IMR-90 (cell line): ENCODE data around the gene PNMA8A. TPM values are rescaled to one million over a fixed set of nuclear protein-coding genes. Genes with fewer than 3 reads are reported as not detected.

Experiments
- ATAC-seq: fragments of 200-7000 bp; cut with Tn5 transposase; 2 replicates; pipeline ENCODE4 v1.9.1; 2020; ENCODE audit warnings: low read depth, mild to moderate bottlenecking, moderate library complexity
- BruUV-seq: library from RNA; stranded (reverse); fragments of 400-500 nt; replicated peaks from 2 replicates; lab custom pipeline; 2021; lab: Mats Ljungman, UMichigan
- CTCF ChIA-PET: fragments of 300-600 bp; formaldehyde crosslinking; extraction: SDS; loops from one replicate; lab custom pipeline; 2021; ENCODE audit warnings: antibody characterized with exemption; lab: Yijun Ruan, JAX
- POLR2A ChIA-PET: fragments of 300-600 bp; sonication (Branson Sonifier 250); formaldehyde crosslinking; loops from one replicate; lab custom pipeline; 2022; ENCODE audit warnings: antibody characterized with exemption; ENCODE audit not compliant: unreplicated experiment; lab: Charles Lee
- DNase-seq: peaks from one replicate; pipeline ENCODE4 v3.0.0; 2013
- H2AFZ ChIP-seq: replicated peaks from 2 replicates; pipeline ENCODE3; 2013; ENCODE audit warnings: low read length, mild to moderate bottlenecking; ENCODE audit not compliant: poor library complexity
- H2AK5ac ChIP-seq: 2 replicates; pipeline ENCODE4 v1.6.1; 2013; ENCODE audit warnings: low read depth, low read length, inconsistent platforms
- H2AK9ac ChIP-seq: replicated peaks from 2 replicates; pipeline ENCODE3; 2013; ENCODE audit warnings: mild to moderate bottlenecking, low read depth, low read length, moderate library complexity; ENCODE audit not compliant: poor library complexity
- H2BK120ac ChIP-seq: 2 replicates; pipeline ENCODE4 v1.6.1; 2013; ENCODE audit warnings: low read depth, low read length, inconsistent platforms
- H2BK15ac ChIP-seq: 3 replicates; pipeline ENCODE4 v1.6.1; 2013; ENCODE audit warnings: low read depth, low read length, inconsistent platforms
- H2BK20ac ChIP-seq: 2 replicates; pipeline ENCODE4 v1.6.1; 2013; ENCODE audit warnings: low read depth, mild to moderate bottlenecking, inconsistent platforms, low read length, moderate library complexity
- H2BK5ac ChIP-seq: 2 replicates; pipeline ENCODE4 v1.6.1; 2013; ENCODE audit warnings: mild to moderate bottlenecking, low read depth, low read length, inconsistent platforms; ENCODE audit not compliant: poor library complexity, severe bottlenecking
- H3K14ac ChIP-seq: replicated peaks from 2 replicates; pipeline ENCODE4 v1.6.1; 2013; ENCODE audit warnings: low read depth, low read length, inconsistent platforms
- H3K18ac ChIP-seq: 2 replicates; pipeline ENCODE4 v1.6.1; 2013; ENCODE audit warnings: low read depth, low read length, control low read depth
- H3K23ac ChIP-seq: 2 replicates; pipeline ENCODE4 v1.6.1; 2013; ENCODE audit warnings: low read depth, low read length, inconsistent platforms
- H3K27ac ChIP-seq: 2 replicates; pipeline ENCODE4 v1.5.1; 2013; ENCODE audit warnings: mild to moderate bottlenecking, control low read depth, low read length; ENCODE audit not compliant: insufficient read depth
- H3K27me3 ChIP-seq: 2 replicates; pipeline ENCODE4 v1.6.1; 2013; ENCODE audit warnings: low read length; ENCODE audit not compliant: control insufficient read depth, insufficient read depth
- H3K36me3 ChIP-seq: 2 replicates; pipeline ENCODE4 v1.6.1; 2013; ENCODE audit warnings: low read length, mixed read lengths; ENCODE audit not compliant: control insufficient read depth, insufficient read depth
- H3K4ac ChIP-seq: 2 replicates; pipeline ENCODE4 v1.6.1; 2013; ENCODE audit warnings: low read depth, low read length, inconsistent platforms
- H3K4me1 ChIP-seq: 2 replicates; pipeline ENCODE4 v1.6.1; 2013; ENCODE audit warnings: low read length, mixed read lengths; ENCODE audit not compliant: control insufficient read depth, insufficient read depth
- H3K4me2 ChIP-seq: 2 replicates; pipeline ENCODE4 v1.6.1; 2013; ENCODE audit warnings: low read depth, mild to moderate bottlenecking, control low read depth, low read length, moderate library complexity
- H3K4me3 ChIP-seq: 2 replicates; pipeline ENCODE4 v1.5.1; 2013; ENCODE audit warnings: low read depth, mild to moderate bottlenecking, control low read depth, low read length, moderate library complexity; ENCODE audit not compliant: insufficient read depth
- H3K56ac ChIP-seq: 2 replicates; pipeline ENCODE4 v1.6.1; 2013; ENCODE audit warnings: low read length, inconsistent platforms; ENCODE audit not compliant: insufficient read depth; ENCODE audit errors: extremely low read depth
- H3K79me1 ChIP-seq, 2 experiments: 2 replicates each; pipeline ENCODE4 v1.6.1; 2013; ENCODE audit warnings: low read length in 2 of 2, inconsistent platforms in 1 of 2, low read depth in 1 of 2
- H3K9ac ChIP-seq: 2 replicates; pipeline ENCODE4 v1.6.1; 2013; ENCODE audit warnings: low read depth, low read length, control low read depth
- H3K9me1 ChIP-seq: 2 replicates; pipeline ENCODE4 v1.6.1; 2013; ENCODE audit warnings: low read length, inconsistent platforms; ENCODE audit not compliant: insufficient read depth
- H3K9me3 ChIP-seq: 2 replicates; pipeline ENCODE4 v1.6.1; 2013; ENCODE audit warnings: low read length; ENCODE audit not compliant: control insufficient read depth, insufficient read depth
- H4K20me1 ChIP-seq: 2 replicates; pipeline ENCODE4 v1.6.1; 2013; ENCODE audit warnings: low read length, inconsistent platforms; ENCODE audit not compliant: insufficient read depth
- H4K5ac ChIP-seq: 2 replicates; pipeline ENCODE4 v1.6.1; 2013; ENCODE audit warnings: mild to moderate bottlenecking, low read depth, low read length, control low read depth
- H4K8ac ChIP-seq, 2 experiments: 2 replicates each; pipeline ENCODE4 v1.6.1; 2013; ENCODE audit warnings: low read depth in 2 of 2, low read length in 2 of 2, control low read depth in 1 of 2, inconsistent platforms in 1 of 2
- H4K91ac ChIP-seq: 2 replicates; pipeline ENCODE4 v1.6.1; 2013; ENCODE audit warnings: low read depth, low read length, inconsistent platforms; ENCODE audit not compliant: insufficient read depth
- BHLHE40 ChIP-seq: fragments of 150-350 bp; IDR thresholded peaks from 2 replicates; pipeline ENCODE4 v1.6.1; 2016; ENCODE audit warnings: mild to moderate bottlenecking, low read depth, low read length
- CEBPB ChIP-seq: IDR thresholded peaks from 2 replicates; pipeline ENCODE4 v1.6.1; 2012; ENCODE audit warnings: low read depth, low read length, improper control_type of control experiment
- CHD1 ChIP-seq: IDR thresholded peaks from 2 replicates; pipeline ENCODE4 v1.6.1; 2012; ENCODE audit warnings: low read depth, low read length, improper control_type of control experiment
- CTCF ChIP-seq: conservative IDR thresholded peaks from 2 replicates; pipeline ENCODE4 v1.5.1; 2012; ENCODE audit warnings: mild to moderate bottlenecking, low read depth, low read length, improper control_type of control experiment
- ELK1 ChIP-seq: fragments of 150-350 bp; IDR thresholded peaks from 2 replicates; pipeline ENCODE4 v1.6.1; 2016; ENCODE audit warnings: low read depth, mild to moderate bottlenecking, low read length, moderate library complexity, borderline replicate concordance
- FOS ChIP-seq: fragments of 150-350 bp; IDR thresholded peaks from 2 replicates; pipeline ENCODE4 v1.6.1; 2016; ENCODE audit warnings: low read depth, low read length
- MAFK ChIP-seq: IDR thresholded peaks from 2 replicates; pipeline ENCODE4 v1.6.1; 2012; ENCODE audit warnings: low read depth, low read length, improper control_type of control experiment
- MAZ ChIP-seq: IDR thresholded peaks from 2 replicates; pipeline ENCODE4 v1.6.1; 2012; ENCODE audit warnings: low read depth, mild to moderate bottlenecking, low read length, improper control_type of control experiment, moderate library complexity, borderline replicate concordance
- MXI1 ChIP-seq: IDR thresholded peaks from 2 replicates; pipeline ENCODE4 v1.6.1; 2012; ENCODE audit warnings: low read depth, mild to moderate bottlenecking, low read length, moderate library complexity, borderline replicate concordance
- NFE2L2 ChIP-seq: fragments of 150-350 bp; IDR thresholded peaks from 2 replicates; pipeline ENCODE4 v1.6.1; 2016; ENCODE audit warnings: low read depth, mild to moderate bottlenecking, low read length
- POLR2A ChIP-seq: IDR thresholded peaks from 2 replicates; pipeline ENCODE4 v1.6.1; 2012; ENCODE audit warnings: mild to moderate bottlenecking, low read depth, low read length
- RAD21 ChIP-seq: IDR thresholded peaks from 2 replicates; pipeline ENCODE4 v1.6.1; 2012; ENCODE audit warnings: low read length, improper control_type of control experiment
- RCOR1 ChIP-seq: IDR thresholded peaks from 2 replicates; pipeline ENCODE4 v1.6.1; 2012; ENCODE audit warnings: mild to moderate bottlenecking, low read length, improper control_type of control experiment; ENCODE audit not compliant: insufficient replicate concordance
- RFX5 ChIP-seq: IDR thresholded peaks from 2 replicates; pipeline ENCODE4 v1.8.0; 2012; ENCODE audit warnings: low read depth, mild to moderate bottlenecking, low read length, moderate library complexity
- SMC3 ChIP-seq: fragments of 150-350 bp; IDR thresholded peaks from 2 replicates; pipeline ENCODE4 v1.6.1; 2016; ENCODE audit warnings: low read depth, mild to moderate bottlenecking, antibody characterized with exemption, low read length, moderate library complexity
- USF2 ChIP-seq: fragments of 150-350 bp; IDR thresholded peaks from 2 replicates; pipeline ENCODE4 v1.6.1; 2017; ENCODE audit warnings: mild to moderate bottlenecking, antibody characterized with exemption, low read length, low read depth
- WGBS, 2 experiments: methylation state at CpG; one replicate each; pipeline versions ENCODE4 v1.1.5 to v1.1.7; 2013; ENCODE audit warnings: missing lambda C conversion rate in 2 of 2; ENCODE audit not compliant: insufficient read length in 1 of 2; ENCODE audit errors: extremely low coverage in 2 of 2; 5-methylcytosine and 5-hydroxymethylcytosine counted together
- dilution Hi-C: fragments of 300-500 bp; cut with HindIII; formaldehyde crosslinking; loops from one replicate; pipeline ENCODE4 v1.14.3; 2018; ENCODE audit warnings: low sequenced_read_pairs; ENCODE audit not compliant: unreplicated experiment
- in situ Hi-C: fragments of 300-500 bp; cut with MboI; formaldehyde crosslinking; loops from 3 replicates; pipeline ENCODE4 v1.14.3; 2019; ENCODE audit warnings: low sequenced_read_pairs, inconsistent platforms, mixed read lengths
- intact Hi-C: fragments of 100-400 bp; cut with micrococcal nuclease; formaldehyde crosslinking; loops from 2 replicates; pipeline ENCODE4 v1.10.0; 2022
- polyA plus RNA-seq, 3 experiments: library from polyadenylated mRNA; depleted of rRNA; stranded (reverse); fragments of >200 nt; gene quantifications; 2 replicates each; pipeline ENCODE4 v1.2.3, GENCODE V29; 2012; ENCODE audit warnings: low replicate concordance in 1 of 3
- total RNA-seq: library from RNA; depleted of rRNA; stranded (reverse); fragments of >200 nt; gene quantifications from 2 replicates; pipeline ENCODE4 v1.2.3, GENCODE V29; 2012

Gene PNMA8A
- total and polyA plus RNA-seq, 2 of the 4 experiments (the other 2 are of a cell fraction): 0.77 to 0.90 TPM

GRCh38 chr19:46452186-46452585 is 19.2 kb downstream of the PNMA8A start:
- no peaks in the 10 kb centered on the region for H3K79me1 ChIP-seq

More at GRCh38 chr19:46452186-46452585, 19.2 kb downstream of the PNMA8A start:
- H2BK5ac ChIP-seq: no peak overlapping the region
- ChIA-PET CTCF (no interaction called here), POLR2A (no interaction called here)
- dilution Hi-C loops (no loop called here), in situ Hi-C loops (no loop called here), intact Hi-C loops (no loop called here)
- H2AK9ac ChIP-seq: no peak overlapping the region
- no peak overlapping the region for H3K27ac ChIP-seq
- no peak overlapping the region for H2BK20ac ChIP-seq
- H3K4me1 ChIP-seq: no peaks in the 10 kb centered on the region
- ATAC-seq (no peak), DNase-seq (no peak)
- H3K14ac ChIP-seq: no peak overlapping the region
- peaks cover 6% of the 10 kb centered on the region for H3K9me3 ChIP-seq
- no peak overlapping the region for H3K4ac ChIP-seq
- H3K9ac ChIP-seq: no peak overlapping the region
- no peaks in the 10 kb centered on the region for H4K20me1 ChIP-seq
- no peak overlapping the region for H4K5ac ChIP-seq
- BruUV-seq: no TSS peak
- H3K4me2 ChIP-seq: no peak overlapping the region
- H4K8ac ChIP-seq: no peak overlapping the region
- H3K27me3 ChIP-seq: peaks cover 18% of the 10 kb centered on the region
- H3K9me1 ChIP-seq: no peaks in the 10 kb centered on the region
- H3K56ac ChIP-seq: no peak overlapping the region
- WGBS, 2 experiments: 20% methylated on average over 1 of the region's 4 CpGs; no CpG with 5 or more reads in 1 of the 2 experiments
- H2AK5ac ChIP-seq: no peak overlapping the region
- no peak overlapping the region for H2BK120ac ChIP-seq
- no peak overlapping the region for H4K91ac ChIP-seq
- H3K23ac ChIP-seq: no peak overlapping the region
- no peak overlapping the region for H2AFZ ChIP-seq
- no peak overlapping the region for H3K18ac ChIP-seq
- H3K4me3 ChIP-seq: no peak overlapping the region
- TF ChIP-seq MAFK (no peak), MAZ (no peak), RFX5 (no peak), RAD21 (no peak), POLR2A (no peak), CEBPB (no peak), NFE2L2 (no peak), FOS (no peak), MXI1 (no peak), BHLHE40 (no peak), USF2 (no peak), RCOR1 (no peak), SMC3 (no peak), CHD1 (no peak), CTCF (no peak), ELK1 (no peak)
- no peak overlapping the region for H2BK15ac ChIP-seq
- H3K36me3 ChIP-seq: no peaks in the 10 kb centered on the region
